ENCODE measurements around the gene PLA2G6.

The PLA2G6 gene

GRCh38 chr22:38191731-38192474 lies 10.3 kb upstream of the PLA2G6 start:
- TF ChIP-seq POLR2AphosphoS5 (IDR thresholded peaks at IDR 0.05; ENCODE audit: low read depth, low read length) (no peak), SIN3A (IDR thresholded peaks at IDR 0.05; ENCODE audit: borderline replicate concordance, insufficient read depth, low read length) (no peak), TAF1 (IDR thresholded peaks at IDR 0.05; ENCODE audit: borderline replicate concordance, insufficient read depth, low read length) (no peak), FOXP2 (optimal IDR thresholded peaks at IDR 0.05; ENCODE audit: borderline replicate concordance, extremely low read depth, extremely low read length, insufficient read depth) (no peak), REST (IDR thresholded peaks at IDR 0.05; ENCODE audit: insufficient read depth in 1 of 2, low read depth in 2 of 2, low read length in 2 of 2) (no peak)

GRCh38 chr22:38191055-38191454 lies 9.4 kb upstream of the PLA2G6 start:
- no peak for TF ChIP-seq TAF1 (IDR thresholded peaks at IDR 0.05; ENCODE audit: borderline replicate concordance, insufficient read depth, low read length)
- no peak for TF ChIP-seq POLR2AphosphoS5 (IDR thresholded peaks at IDR 0.05; ENCODE audit: low read depth, low read length)
- no peak for TF ChIP-seq REST (IDR thresholded peaks at IDR 0.05; ENCODE audit: insufficient read depth in 1 of 2, low read depth in 2 of 2, low read length in 2 of 2)
- no peak for TF ChIP-seq SIN3A (IDR thresholded peaks at IDR 0.05; ENCODE audit: borderline replicate concordance, insufficient read depth, low read length)
- TF ChIP-seq FOXP2 (optimal IDR thresholded peaks at IDR 0.05; ENCODE audit: borderline replicate concordance, extremely low read depth, extremely low read length, insufficient read depth) = no peak

GRCh38 chr22:38190581-38190980 lies 9.0 kb upstream of the PLA2G6 start:
- no peak for TF ChIP-seq POLR2AphosphoS5 (IDR thresholded peaks at IDR 0.05; ENCODE audit: low read depth, low read length)
- TF ChIP-seq SIN3A (IDR thresholded peaks at IDR 0.05; ENCODE audit: borderline replicate concordance, insufficient read depth, low read length) = no peak
- TF ChIP-seq FOXP2 (optimal IDR thresholded peaks at IDR 0.05; ENCODE audit: borderline replicate concordance, extremely low read depth, extremely low read length, insufficient read depth) = no peak

- TF ChIP-seq FOXP2 (optimal IDR thresholded peaks at IDR 0.05; ENCODE audit: borderline replicate concordance, extremely low read depth, extremely low read length, insufficient read depth) (no peak), POLR2AphosphoS5 (IDR thresholded peaks at IDR 0.05; ENCODE audit: low read depth, low read length) (no peak), TAF1 (IDR thresholded peaks at IDR 0.05; ENCODE audit: borderline replicate concordance, insufficient read depth, low read length) (no peak), SIN3A (IDR thresholded peaks at IDR 0.05; ENCODE audit: borderline replicate concordance, insufficient read depth, low read length) (no peak), REST (IDR thresholded peaks at IDR 0.05; ENCODE audit: insufficient read depth in 1 of 2, low read depth in 2 of 2, low read length in 2 of 2) (no peak)
Observed at GRCh38 chr22:38189104-38189503, 7.5 kb upstream of the PLA2G6 start.

- TF ChIP-seq FOXP2 (optimal IDR thresholded peaks at IDR 0.05; ENCODE audit: borderline replicate concordance, extremely low read depth, extremely low read length, insufficient read depth) (peak; percentile 35), SIN3A (IDR thresholded peaks at IDR 0.05; ENCODE audit: borderline replicate concordance, insufficient read depth, low read length) (no peak)
Observed at GRCh38 chr22:38187413-38188212, 6.0 kb upstream of the PLA2G6 start.

- TF ChIP-seq TAF1 (IDR thresholded peaks at IDR 0.05; ENCODE audit: borderline replicate concordance, insufficient read depth, low read length) = no peak
- TF ChIP-seq SIN3A (IDR thresholded peaks at IDR 0.05; ENCODE audit: borderline replicate concordance, insufficient read depth, low read length) = peak; percentile 46; the same call in 1 of the 2 replicates
- TF ChIP-seq POLR2AphosphoS5 (IDR thresholded peaks at IDR 0.05; ENCODE audit: low read depth, low read length) = no peak
- TF ChIP-seq REST (IDR thresholded peaks at IDR 0.05; ENCODE audit: insufficient read depth in 1 of 2, low read depth in 2 of 2, low read length in 2 of 2) = peak in 1 of 2 experiments; percentile 58; a peak in 3 of 4 replicates
- TF ChIP-seq FOXP2 (optimal IDR thresholded peaks at IDR 0.05; ENCODE audit: borderline replicate concordance, extremely low read depth, extremely low read length, insufficient read depth) = no peak
Observed at GRCh38 chr22:38186429-38186828, 4.8 kb upstream of the PLA2G6 start.
